Breast epithelium (tissue), 4 donors: ENCODE results near the gene ACP3. TPM values are rescaled to one million over a fixed set of nuclear protein-coding genes. Genes with fewer than 3 reads are reported as not detected.

Source experiments
- DNase-seq, 2 donors: peaks; one replicate each; pipeline ENCODE4 v3.0.0-alpha.2; 2019; ENCODE audit warnings: low spot score in 2 of 2
- H3K27ac ChIP-seq, 2 donors: fragments of 200-600 bp; sonication (generic) in 1 of 2; one replicate each; pipeline ENCODE4 v1.5.1; 2016 to 2019; ENCODE audit warnings: mild to moderate bottlenecking in 1 of 2
- H3K27me3 ChIP-seq, 2 donors: fragments of 200-600 bp; sonication (generic) in 1 of 2; one replicate each; pipeline versions ENCODE4 v1.5.1 to v1.6.0; 2017 to 2019; ENCODE audit warnings: control low read depth in 1 of 2, mild to moderate bottlenecking in 1 of 2
- H3K36me3 ChIP-seq: fragments of 200-600 bp; one replicate; pipeline ENCODE4 v1.5.1; 2019
- H3K4me1 ChIP-seq, 2 donors: fragments of 200-600 bp; sonication (generic); one replicate each; pipeline ENCODE4 v1.5.1; 2016 to 2019; ENCODE audit warnings: control low read depth in 1 of 2
- H3K4me3 ChIP-seq, 3 donors: fragments of 200-600 bp; sonication (generic); 1 replicate in 2 of 3; 2 replicates in 1 of 3; pipeline ENCODE4 v1.5.1; 2016 to 2019; ENCODE audit warnings: mild to moderate bottlenecking in 3 of 3, moderate library complexity in 2 of 3
- H3K9me3 ChIP-seq, 2 donors: fragments of 200-600 bp; sonication (generic) in 1 of 2; one replicate each; pipeline ENCODE4 v1.5.1; 2016 to 2019; ENCODE audit warnings: control low read depth in 1 of 2
- CTCF ChIP-seq, 3 donors: fragments of 450-650 bp; IDR thresholded peaks; one replicate each; pipeline ENCODE4 v1.5.1; 2016 to 2017; ENCODE audit warnings: antibody characterized with exemption in 3 of 3, mild to moderate bottlenecking in 3 of 3, moderate library complexity in 3 of 3
- POLR2A ChIP-seq: fragments of 450-650 bp; IDR thresholded peaks from one replicate; pipeline ENCODE4 v1.6.1; 2016; ENCODE audit warnings: antibody characterized with exemption, mild to moderate bottlenecking, moderate library complexity
- POLR2AphosphoS5 ChIP-seq, 3 donors: sonication (generic); formaldehyde crosslinking; IDR thresholded peaks; one replicate each; pipeline ENCODE4 v1.6.1; 2017; ENCODE audit warnings: antibody characterized with exemption in 3 of 3
- intact Hi-C: fragments of 100-400 bp; cut with DNase I; formaldehyde crosslinking; loops from one replicate; pipeline ENCODE4 v1.15.1; 2023; ENCODE audit warnings: low total_unique reads
- total RNA-seq, 3 donors: library from RNA; depleted of rRNA; stranded (reverse); fragments of >200 nt; gene quantifications; one replicate each; pipeline ENCODE4 v1.1.0, GENCODE V29; 2016

Gene ACP3
- total RNA-seq, 3 donors from 2014 or later: 1.8 to 6.9 (median 6.7) TPM

GRCh38 chr3:132288357-132288756 lies 28.9 kb upstream of the ACP3 start:
- no peak overlapping the region for H3K27ac ChIP-seq
- H3K27me3 ChIP-seq: no peaks in the 10 kb centered on the region
- H3K9me3 ChIP-seq: no peaks in the 10 kb centered on the region
- intact Hi-C loops: no loop called here
- TF ChIP-seq CTCF (IDR thresholded peaks at IDR 0.05) (no peak), POLR2A (no peak), POLR2AphosphoS5 (IDR thresholded peaks at IDR 0.05) (no peak)
- no peak overlapping the region for H3K4me3 ChIP-seq
- H3K36me3 ChIP-seq: no peaks in the 10 kb centered on the region
- H3K4me1 ChIP-seq: no peaks in the 10 kb centered on the region
- no peak for DNase-seq

GRCh38 chr3:132289316-132289715 lies 27.9 kb upstream of the ACP3 start:
- intact Hi-C loops: no loop called here
- H3K36me3 ChIP-seq: no peaks in the 10 kb centered on the region
- H3K9me3 ChIP-seq: no peaks in the 10 kb centered on the region
- H3K27me3 ChIP-seq: no peaks in the 10 kb centered on the region
- no peak overlapping the region for H3K4me3 ChIP-seq
- DNase-seq: no peak
- no peak overlapping the region for H3K27ac ChIP-seq
- TF ChIP-seq POLR2A: no peak
- TF ChIP-seq CTCF (IDR thresholded peaks at IDR 0.05): no peak
- TF ChIP-seq POLR2AphosphoS5 (IDR thresholded peaks at IDR 0.05): no peak
- no peaks in the 10 kb centered on the region for H3K4me1 ChIP-seq

GRCh38 chr3:132290833-132291232 lies 26.4 kb upstream of the ACP3 start:
- peaks cover 0 to under 1% of the 10 kb centered on the region in 2 donors for H3K9me3 ChIP-seq
- no peak overlapping the region for H3K4me3 ChIP-seq
- H3K4me1 ChIP-seq: no peaks in the 10 kb centered on the region
- TF ChIP-seq CTCF (IDR thresholded peaks at IDR 0.05) (no peak), POLR2AphosphoS5 (IDR thresholded peaks at IDR 0.05) (no peak), POLR2A (no peak)
- H3K27ac ChIP-seq: no peak overlapping the region
- no peaks in the 10 kb centered on the region for H3K27me3 ChIP-seq
- no peaks in the 10 kb centered on the region for H3K36me3 ChIP-seq
- no peak for DNase-seq
- intact Hi-C loops: no loop called here

- no peak for DNase-seq
- Histone ChIP-seq H3K27ac (no peak overlapping the region), H3K4me3 (no peak overlapping the region), H3K9me3 (peaks cover 0 to 11% of the 10 kb centered on the region in 2 donors), H3K27me3 (no peaks in the 10 kb centered on the region), H3K36me3 (no peaks in the 10 kb centered on the region), H3K4me1 (no peaks in the 10 kb centered on the region)
- TF ChIP-seq CTCF (IDR thresholded peaks at IDR 0.05) (no peak), POLR2A (no peak), POLR2AphosphoS5 (IDR thresholded peaks at IDR 0.05) (no peak)
- intact Hi-C loops: no loop called here
Measured at GRCh38 chr3:132292042-132292441, 25.2 kb upstream of the ACP3 start.

GRCh38 chr3:132293251-132293650 lies 24.0 kb upstream of the ACP3 start:
- TF ChIP-seq CTCF (IDR thresholded peaks at IDR 0.05) (no peak), POLR2A (no peak), POLR2AphosphoS5 (IDR thresholded peaks at IDR 0.05) (no peak)
- H3K4me3 ChIP-seq: no peak overlapping the region

More at GRCh38 chr3:132293251-132293650, 24.0 kb upstream of the ACP3 start:
- Histone ChIP-seq H3K27ac (no peak overlapping the region), H3K27me3 (no peaks in the 10 kb centered on the region), H3K4me1 (no peaks in the 10 kb centered on the region), H3K9me3 (peaks cover 0 to 11% of the 10 kb centered on the region in 2 donors), H3K36me3 (no peaks in the 10 kb centered on the region)
- DNase-seq: no peak
- intact Hi-C loops: no loop called here
